Stimulated activated CD4-positive, alpha-beta T cell treated with anti-CD3 and anti-CD28 coated beads, Interleukin-15, amount 100 ng/mL, for 1 hour (primary cell): ENCODE results near the gene FOXRED1.
A peak's percentile ranks its signal among the peaks of the same experiment; 100 is the strongest.
"Not testable (repeated sequence)": the region's sequence is repeated elsewhere in the genome, so short reads cannot be mapped to it uniquely, and the experiment has no call there.

Source experiments
- DNase-seq, 2 donors: peaks; one replicate each; pipeline ENCODE4 v3.0.0-alpha.2; 2020; ENCODE audit warnings: low read depth in 1 of 2, low spot score in 1 of 2

Gene FOXRED1

DNA sequence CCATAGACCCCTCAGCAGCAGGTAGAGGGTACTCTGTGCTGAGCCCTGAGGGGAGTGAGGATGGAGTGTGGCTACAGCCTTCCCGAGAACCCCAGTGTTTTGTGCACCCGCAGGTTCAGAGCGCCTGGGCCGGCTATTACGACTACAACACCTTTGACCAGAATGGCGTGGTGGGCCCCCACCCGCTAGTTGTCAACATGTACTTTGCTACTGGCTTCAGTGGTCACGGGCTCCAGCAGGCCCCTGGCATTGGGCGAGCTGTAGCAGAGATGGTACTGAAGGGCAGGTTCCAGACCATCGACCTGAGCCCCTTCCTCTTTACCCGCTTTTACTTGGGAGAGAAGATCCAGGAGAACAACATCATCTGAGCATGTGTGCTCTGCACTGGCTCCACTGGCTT lies 8.4 kb downstream of the FOXRED1 start:
- DNase-seq, result no peak

DNA sequence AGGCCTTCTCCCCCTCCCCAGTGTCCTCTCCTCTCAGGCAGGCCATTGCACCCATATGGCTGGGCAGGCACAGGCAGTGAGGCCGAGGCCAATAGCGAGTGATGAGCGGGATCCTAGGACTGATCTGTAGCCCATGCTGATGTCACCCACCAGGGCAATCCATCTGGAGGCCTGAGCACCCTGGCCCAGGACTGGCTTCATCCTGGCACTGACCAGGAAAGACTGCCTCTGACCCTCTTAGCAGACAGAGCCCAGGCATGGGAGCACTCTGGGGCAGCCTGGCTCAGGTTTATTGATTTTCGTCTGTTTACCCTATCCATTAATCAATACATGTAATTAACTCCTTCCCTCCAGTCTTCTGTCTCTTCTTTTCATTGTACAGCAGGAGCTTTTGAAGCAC lies 8.8 kb downstream of the FOXRED1 start:
- no peak for DNase-seq

- DNase-seq, result no peak
Observed at GRCh38 chr11:126279191-126279590, 10.2 kb downstream of the FOXRED1 start.

- no peak for DNase-seq
Observed at GRCh38 chr11:126280595-126280994, 11.6 kb downstream of the FOXRED1 start.

DNA sequence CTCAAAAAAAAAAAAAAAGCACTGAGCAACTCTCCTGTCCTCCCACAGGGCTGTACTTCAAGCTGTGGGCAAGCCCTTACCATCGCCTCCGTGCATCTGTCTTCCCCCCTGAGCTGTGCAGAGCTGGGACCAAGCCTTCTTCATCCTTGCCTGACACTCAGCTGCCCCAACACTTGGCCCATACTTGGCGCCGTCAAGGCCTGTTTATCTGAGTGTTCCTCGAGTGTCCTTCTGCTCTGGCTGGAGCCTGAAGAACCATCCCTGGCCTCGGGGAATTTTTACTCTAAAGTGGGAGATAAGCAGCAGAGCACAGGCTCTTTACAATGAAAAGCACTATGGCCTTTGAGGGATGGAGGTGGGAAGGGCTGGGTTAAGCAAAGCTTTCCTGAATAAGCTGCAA lies 12.3 kb downstream of the FOXRED1 start:
- no peak for DNase-seq

DNA sequence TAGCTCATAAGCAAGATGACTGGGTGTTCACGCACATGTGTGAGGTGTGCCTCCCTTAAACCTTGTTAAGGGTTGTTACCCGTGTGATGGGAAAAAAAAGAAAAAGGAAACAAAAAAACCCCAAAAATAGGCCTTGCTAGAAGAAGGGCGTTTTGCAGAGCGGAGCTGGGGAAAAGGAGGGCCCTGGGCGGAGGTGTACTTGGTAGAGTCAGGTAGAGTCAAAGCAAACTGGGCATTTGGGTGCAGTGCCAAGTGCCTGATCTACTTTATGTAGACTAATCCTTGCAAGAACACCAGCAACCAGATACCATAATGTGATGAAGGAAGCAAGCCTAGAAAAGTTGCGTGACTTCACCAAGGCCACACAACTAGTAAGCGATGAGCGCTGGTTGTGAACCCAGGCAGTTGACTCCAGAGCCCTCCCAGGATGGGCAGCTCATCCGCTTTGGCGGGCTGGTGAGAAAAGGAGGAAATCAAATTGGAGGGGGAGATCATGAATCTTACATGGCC lies 12.8 kb downstream of the FOXRED1 start:
- no peak for DNase-seq

DNA sequence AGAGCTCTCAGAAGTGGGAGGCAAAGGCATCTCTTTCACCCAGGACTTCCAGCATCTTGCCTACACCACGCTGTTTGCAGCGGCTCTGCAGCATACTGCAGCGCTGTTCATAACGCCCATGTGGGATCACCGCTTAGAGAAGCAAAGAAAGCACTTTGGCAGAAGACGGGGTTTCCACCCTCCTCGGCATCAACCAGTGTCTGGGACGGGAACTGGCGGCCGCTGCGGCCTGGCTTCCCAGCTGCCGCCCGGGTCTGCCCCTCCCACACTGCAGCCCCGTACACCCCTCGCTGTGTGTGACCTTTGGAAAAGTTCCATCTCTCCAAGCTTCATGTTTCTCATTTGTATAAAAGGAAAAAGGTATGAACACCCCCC lies 13.4 kb downstream of the FOXRED1 start:
- peak in 1 of 2 donors; percentile 14 for DNase-seq

GRCh38 chr11:126282736-126283591 lies 14.0 kb downstream of the FOXRED1 start, which contains the start of gene TIRAP:
TSS of gene TIRAP (plus strand) at chr11:126283093. CDS start at chr11:126290895, 7,802 bp downstream.
- peak; percentile 35 to 36 for DNase-seq

GRCh38 chr11:126284829-126285228 lies 15.9 kb downstream of the FOXRED1 start:
- peak; percentile 60 to 67 for DNase-seq

DNA sequence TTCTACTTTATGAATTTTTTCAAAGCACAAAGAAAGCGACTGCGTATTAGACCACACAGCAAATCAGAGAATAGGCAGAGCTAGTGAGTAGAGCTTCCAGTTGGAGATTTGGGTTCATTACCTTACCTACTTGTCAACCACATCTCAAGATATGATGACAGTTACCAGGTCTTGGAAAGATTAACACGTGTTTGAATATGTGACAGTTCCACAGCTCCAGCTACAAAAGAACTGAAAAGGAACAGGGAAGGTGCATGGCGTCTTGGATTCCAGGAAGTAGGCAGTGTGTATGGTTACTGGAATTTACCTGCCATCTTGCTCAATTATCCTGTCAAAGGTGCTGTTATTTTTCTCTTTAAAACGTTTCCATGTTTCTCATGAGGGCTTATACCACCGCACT lies 19.3 kb downstream of the FOXRED1 start:
- DNase-seq, result no peak

DNA sequence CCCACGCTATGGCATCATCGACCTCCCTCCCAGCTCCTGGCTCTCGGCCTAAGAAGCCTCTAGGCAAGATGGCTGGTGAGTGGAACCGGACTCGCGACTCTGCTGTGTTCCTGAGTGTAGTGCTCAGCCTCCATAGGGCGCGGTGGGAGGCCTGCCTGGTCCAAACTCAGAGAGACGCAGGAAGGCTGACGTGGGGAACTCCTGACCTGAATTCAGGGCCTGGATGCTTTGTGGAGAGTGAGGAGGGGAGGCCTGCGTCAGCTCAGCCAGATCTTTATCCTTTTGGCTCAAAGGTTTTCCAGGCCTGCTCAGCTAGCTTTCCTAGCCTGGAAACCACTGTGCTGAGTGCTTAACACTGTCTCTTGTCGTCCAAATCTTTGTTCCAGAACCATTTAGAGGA lies 21.9 kb downstream of the FOXRED1 start:
- DNase-seq, result no peak

DNA sequence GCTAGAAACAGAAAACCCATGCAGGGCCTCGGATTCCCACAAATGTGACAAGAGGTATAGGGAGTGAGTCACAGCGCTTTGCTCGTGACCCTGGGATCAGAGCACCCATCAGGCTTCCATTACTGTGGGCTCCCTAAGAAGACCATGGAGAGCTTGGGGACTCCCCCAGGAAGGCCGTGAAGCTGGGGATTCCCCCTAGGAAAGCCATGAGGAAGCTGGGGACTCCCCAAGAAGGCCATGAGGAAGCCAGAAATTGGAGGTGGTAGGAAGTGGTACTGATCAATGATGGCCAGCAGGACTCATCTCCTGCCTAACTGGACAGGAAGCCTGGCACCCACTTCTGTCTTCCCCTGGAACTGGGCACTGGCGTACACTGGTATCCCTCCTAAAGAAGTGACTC lies 24.8 kb downstream of the FOXRED1 start:
- no peak for DNase-seq

DNA sequence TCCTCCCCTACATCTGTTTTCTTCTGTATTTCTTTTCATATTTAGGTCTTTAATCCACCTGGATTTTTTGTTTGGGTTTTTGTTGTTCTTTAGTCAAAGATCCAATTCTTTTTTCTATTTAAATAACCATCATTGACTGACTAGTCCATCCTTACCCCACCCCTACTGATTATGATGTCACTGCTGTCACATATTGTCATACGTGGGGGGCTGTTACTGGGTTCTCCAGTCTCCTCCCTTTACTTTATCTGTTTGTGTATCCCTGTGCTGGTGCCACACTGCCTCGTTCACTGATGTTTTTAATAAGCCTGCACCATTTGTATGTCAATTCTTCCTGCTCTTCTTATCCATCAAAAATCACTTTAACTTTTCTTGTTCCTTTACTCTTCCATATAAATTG lies 28.1 kb downstream of the FOXRED1 start:
- no peak for DNase-seq

- DNase-seq, result peak; percentile 78 to 82
Observed at GRCh38 chr11:126303623-126304456, 34.9 kb downstream of the FOXRED1 start, which contains the start of gene DCPS. TSS of gene DCPS (plus strand) at chr11:126304060. CDS start at chr11:126304081, 21 bp downstream.

- DNase-seq, result no peak
Observed at GRCh38 chr11:126304457-126305075, 35.6 kb downstream of the FOXRED1 start.

DNA sequence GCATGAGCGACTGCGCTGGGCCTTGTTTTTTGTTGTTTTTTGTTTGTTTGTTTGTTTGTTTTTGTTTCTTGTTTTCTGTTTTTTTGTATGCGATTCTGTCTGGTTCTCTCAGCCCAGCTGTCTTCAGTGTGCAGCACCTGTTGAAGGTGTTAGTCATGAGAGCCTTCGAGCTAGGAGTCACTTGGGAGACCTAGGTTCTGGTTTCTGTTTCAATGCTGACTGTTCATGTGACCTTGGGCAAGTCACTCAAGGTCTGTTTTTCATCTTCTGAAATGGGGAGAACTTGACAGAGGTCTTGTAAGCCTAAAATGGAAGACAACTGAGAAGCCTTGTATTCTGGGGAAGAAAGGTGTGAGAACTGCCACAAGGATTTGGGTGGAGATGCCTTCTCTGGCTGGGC lies 36.7 kb downstream of the FOXRED1 start:
- DNase-seq, result no peak

GRCh38 chr11:126307706-126308105 lies 38.8 kb downstream of the FOXRED1 start:
- no peak for DNase-seq

DNA sequence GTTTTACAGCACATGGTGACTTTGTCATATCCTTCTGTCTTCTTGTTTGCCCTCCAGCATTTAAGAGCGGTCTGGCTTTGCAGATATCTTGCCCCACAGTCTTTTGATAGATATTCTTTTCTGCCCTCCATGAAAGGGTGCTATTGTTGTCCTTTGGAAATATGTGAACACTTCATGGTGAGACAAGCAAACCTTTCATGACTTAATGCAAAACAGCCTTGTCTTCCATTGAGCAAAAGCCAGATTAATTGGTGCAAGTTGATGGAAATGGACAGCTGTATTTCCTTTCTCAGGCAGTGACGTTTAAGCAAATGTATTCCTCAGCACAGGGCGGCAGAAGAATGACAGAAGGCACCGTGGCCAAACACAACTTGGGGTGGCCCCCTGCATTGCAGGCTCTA lies 39.3 kb downstream of the FOXRED1 start:
- no peak for DNase-seq

- DNase-seq, result not testable (repeated sequence)
Observed at GRCh38 chr11:126308771-126309170, 39.8 kb downstream of the FOXRED1 start.

DNA sequence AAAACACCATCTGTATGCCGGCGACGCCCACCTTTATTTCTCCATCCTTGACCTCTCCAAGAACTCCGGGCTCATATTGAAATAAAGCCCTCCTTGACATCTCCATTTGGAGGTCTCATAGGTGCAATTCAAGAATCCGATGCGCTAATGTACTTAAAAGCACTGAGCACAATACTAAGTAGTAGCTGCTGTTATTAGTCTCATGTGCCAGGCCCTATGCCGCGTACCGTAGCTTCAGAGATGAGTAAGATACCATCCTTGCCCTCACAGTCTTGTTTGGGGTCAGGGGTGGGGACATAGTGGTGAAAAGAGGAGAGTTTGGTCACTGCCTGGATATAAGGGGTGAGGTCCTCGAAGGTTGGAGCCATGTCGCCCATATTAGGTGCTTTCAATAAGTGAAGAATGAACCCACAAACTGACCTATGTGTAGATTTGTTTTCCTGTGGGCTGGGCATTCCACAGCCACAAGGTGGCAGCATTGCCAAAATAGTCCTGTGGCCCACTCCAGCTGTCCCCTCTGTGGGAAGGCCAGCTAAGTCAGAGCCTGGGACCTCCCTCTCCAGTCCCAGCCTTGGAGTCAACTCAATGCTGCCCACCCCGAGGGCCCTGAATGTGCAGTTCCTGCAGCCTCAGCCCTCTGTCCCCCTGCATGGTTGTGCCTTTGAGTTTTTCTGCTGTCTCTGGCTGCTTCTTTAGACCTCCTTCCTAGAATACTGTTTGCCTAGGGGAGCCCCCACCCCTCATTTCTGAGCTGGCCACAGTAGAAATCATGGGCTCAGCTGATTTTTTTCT lies 41.4 kb downstream of the FOXRED1 start:
- peak; percentile 26 to 28 for DNase-seq

DNA sequence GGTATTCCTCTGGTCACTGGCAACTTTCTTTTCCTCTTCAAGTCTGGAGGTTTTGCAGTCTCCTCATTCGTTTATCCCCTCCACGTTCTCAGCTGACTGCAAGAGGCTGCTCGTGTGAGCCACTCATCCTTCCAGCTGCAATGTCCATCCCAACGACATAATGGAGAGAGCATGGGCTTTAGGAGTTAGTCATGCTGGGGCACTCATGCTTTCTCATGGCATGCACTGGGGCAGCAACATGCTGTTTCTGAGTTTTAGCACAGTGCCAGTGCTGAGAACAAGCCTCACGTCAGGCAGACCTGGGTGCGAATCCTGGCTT lies 42.0 kb downstream of the FOXRED1 start:
- DNase-seq, result no peak
